ENCODE results near the gene NF1. TPM values are rescaled to one million over a fixed set of nuclear protein-coding genes. Genes with fewer than 3 reads are reported as not detected.
A peak's percentile ranks its signal among the peaks of the same experiment; 100 is the strongest.

The NF1 gene
- polyA plus RNA-seq (2012; ENCODE audit: insufficient read length, low read depth) = 20.5 TPM

DNA sequence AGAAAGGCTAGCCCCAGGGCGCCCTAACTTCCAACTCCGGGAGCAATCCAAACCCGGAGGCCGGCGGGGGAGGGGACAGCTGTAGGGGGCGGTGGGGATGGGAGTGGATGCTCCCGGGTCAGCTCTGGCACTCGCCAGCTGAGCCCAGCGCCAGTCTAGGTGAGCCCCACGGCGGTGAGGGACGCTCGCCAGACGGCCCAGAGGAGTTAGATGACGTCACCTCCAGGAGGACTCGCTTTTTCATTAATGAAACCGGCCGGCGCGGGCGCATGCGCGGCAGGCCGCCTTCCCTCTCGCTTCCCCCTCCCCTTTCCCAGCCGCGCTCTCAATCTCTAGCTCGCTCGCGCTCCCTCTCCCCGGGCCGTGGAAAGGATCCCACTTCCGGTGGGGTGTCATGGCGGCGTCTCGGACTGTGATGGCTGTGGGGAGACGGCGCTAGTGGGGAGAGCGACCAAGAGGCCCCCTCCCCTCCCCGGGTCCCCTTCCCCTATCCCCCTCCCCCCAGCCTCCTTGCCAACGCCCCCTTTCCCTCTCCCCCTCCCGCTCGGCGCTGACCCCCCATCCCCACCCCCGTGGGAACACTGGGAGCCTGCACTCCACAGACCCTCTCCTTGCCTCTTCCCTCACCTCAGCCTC lies at the start of gene NF1:
Gene NF1 (plus strand): TSS at position 378 of the 636 bp plus-strand sequence. CDS start 333 bp downstream, outside the sequence.
- TF ChIP-seq, protein P1, sequence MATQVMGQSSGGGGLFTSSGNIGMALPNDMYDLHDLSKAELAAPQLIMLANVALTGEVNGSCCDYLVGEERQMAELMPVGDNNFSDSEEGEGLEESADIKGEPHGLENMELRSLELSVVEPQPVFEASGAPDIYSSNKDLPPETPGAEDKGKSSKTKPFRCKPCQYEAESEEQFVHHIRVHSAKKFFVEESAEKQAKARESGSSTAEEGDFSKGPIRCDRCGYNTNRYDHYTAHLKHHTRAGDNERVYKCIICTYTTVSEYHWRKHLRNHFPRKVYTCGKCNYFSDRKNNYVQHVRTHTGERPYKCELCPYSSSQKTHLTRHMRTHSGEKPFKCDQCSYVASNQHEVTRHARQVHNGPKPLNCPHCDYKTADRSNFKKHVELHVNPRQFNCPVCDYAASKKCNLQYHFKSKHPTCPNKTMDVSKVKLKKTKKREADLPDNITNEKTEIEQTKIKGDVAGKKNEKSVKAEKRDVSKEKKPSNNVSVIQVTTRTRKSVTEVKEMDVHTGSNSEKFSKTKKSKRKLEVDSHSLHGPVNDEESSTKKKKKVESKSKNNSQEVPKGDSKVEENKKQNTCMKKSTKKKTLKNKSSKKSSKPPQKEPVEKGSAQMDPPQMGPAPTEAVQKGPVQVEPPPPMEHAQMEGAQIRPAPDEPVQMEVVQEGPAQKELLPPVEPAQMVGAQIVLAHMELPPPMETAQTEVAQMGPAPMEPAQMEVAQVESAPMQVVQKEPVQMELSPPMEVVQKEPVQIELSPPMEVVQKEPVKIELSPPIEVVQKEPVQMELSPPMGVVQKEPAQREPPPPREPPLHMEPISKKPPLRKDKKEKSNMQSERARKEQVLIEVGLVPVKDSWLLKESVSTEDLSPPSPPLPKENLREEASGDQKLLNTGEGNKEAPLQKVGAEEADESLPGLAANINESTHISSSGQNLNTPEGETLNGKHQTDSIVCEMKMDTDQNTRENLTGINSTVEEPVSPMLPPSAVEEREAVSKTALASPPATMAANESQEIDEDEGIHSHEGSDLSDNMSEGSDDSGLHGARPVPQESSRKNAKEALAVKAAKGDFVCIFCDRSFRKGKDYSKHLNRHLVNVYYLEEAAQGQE (IDR thresholded peaks at IDR 0.05; ENCODE audit: insufficient read depth in 1 of 2, low read depth in 2 of 2, low read length in 2 of 2) = 0 out of 4 replicates have a peak, but pooled peaks of 1 of the 2 experiments have one; percentile 30
- TF ChIP-seq FOXP2 (optimal IDR thresholded peaks at IDR 0.05; ENCODE audit: borderline replicate concordance, extremely low read depth, extremely low read length, insufficient read depth) (no peak), TAF1 (IDR thresholded peaks at IDR 0.05; ENCODE audit: borderline replicate concordance, insufficient read depth, low read length) (peak; percentile 94), POLR2AphosphoS5 (IDR thresholded peaks at IDR 0.05; ENCODE audit: low read depth, low read length) (peak; percentile 87), SIN3A (IDR thresholded peaks at IDR 0.05; ENCODE audit: borderline replicate concordance, insufficient read depth, low read length) (0 out of 2 replicates have a peak, but pooled peaks have one; percentile 63)

GRCh38 chr17:31048142-31048541 lies 46.6 kb upstream of the NF1 start:
- TF ChIP-seq FOXP2 (optimal IDR thresholded peaks at IDR 0.05; ENCODE audit: borderline replicate concordance, extremely low read depth, extremely low read length, insufficient read depth) (no peak), POLR2AphosphoS5 (IDR thresholded peaks at IDR 0.05; ENCODE audit: low read depth, low read length) (no peak), SIN3A (IDR thresholded peaks at IDR 0.05; ENCODE audit: borderline replicate concordance, insufficient read depth, low read length) (no peak), TAF1 (IDR thresholded peaks at IDR 0.05; ENCODE audit: borderline replicate concordance, insufficient read depth, low read length) (no peak)
- TF ChIP-seq, protein P1 (IDR thresholded peaks at IDR 0.05; ENCODE audit: insufficient read depth in 1 of 2, low read depth in 2 of 2, low read length in 2 of 2) = no peak

GRCh38 chr17:31048780-31049179 lies 46.0 kb upstream of the NF1 start:
- TF ChIP-seq POLR2AphosphoS5 (IDR thresholded peaks at IDR 0.05; ENCODE audit: low read depth, low read length) (no peak), TAF1 (IDR thresholded peaks at IDR 0.05; ENCODE audit: borderline replicate concordance, insufficient read depth, low read length) (no peak), SIN3A (IDR thresholded peaks at IDR 0.05; ENCODE audit: borderline replicate concordance, insufficient read depth, low read length) (no peak), FOXP2 (optimal IDR thresholded peaks at IDR 0.05; ENCODE audit: borderline replicate concordance, extremely low read depth, extremely low read length, insufficient read depth) (no peak)
- TF ChIP-seq, protein P1 (IDR thresholded peaks at IDR 0.05; ENCODE audit: insufficient read depth in 1 of 2, low read depth in 2 of 2, low read length in 2 of 2) = no peak

DNA sequence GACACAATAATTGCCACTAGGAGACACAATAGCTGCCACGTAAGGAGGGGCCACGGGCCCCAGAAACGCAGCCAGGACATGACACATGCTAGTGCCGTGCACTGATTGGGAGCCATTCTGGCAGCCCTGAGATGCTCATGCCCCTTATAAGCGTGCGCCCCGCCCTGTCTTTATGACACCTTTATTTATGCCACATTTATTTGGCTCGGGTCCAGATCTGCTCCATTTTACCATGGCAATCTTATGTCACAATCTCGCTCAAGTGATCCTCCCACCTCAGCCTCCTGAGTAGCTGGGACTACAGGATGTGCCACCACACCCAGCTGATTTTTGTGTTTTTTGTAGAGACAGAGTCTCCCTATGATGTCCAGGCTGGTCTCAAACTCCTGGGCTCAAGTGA lies 43.8 kb upstream of the NF1 start:
- TF ChIP-seq FOXP2 (optimal IDR thresholded peaks at IDR 0.05; ENCODE audit: borderline replicate concordance, extremely low read depth, extremely low read length, insufficient read depth) (no peak), POLR2AphosphoS5 (IDR thresholded peaks at IDR 0.05; ENCODE audit: low read depth, low read length) (no peak), TAF1 (IDR thresholded peaks at IDR 0.05; ENCODE audit: borderline replicate concordance, insufficient read depth, low read length) (no peak), SIN3A (IDR thresholded peaks at IDR 0.05; ENCODE audit: borderline replicate concordance, insufficient read depth, low read length) (no peak)
- TF ChIP-seq, protein P1 (IDR thresholded peaks at IDR 0.05; ENCODE audit: insufficient read depth in 1 of 2, low read depth in 2 of 2, low read length in 2 of 2) = no peak
